AG04450 (cell line): ENCODE results near the gene HPS5. TPM values are rescaled to one million over a fixed set of nuclear protein-coding genes. Genes with fewer than 3 reads are reported as not detected.

Source experiments
- CTCF ChIA-PET: fragments of 300-600, 350-600 bp; formaldehyde crosslinking; extraction: SDS; loops from one replicate; lab custom pipeline; 2022; ENCODE audit warnings: antibody characterized with exemption, inconsistent platforms; lab: Charles Lee
- POLR2A ChIA-PET: fragments of 350-600 bp; formaldehyde crosslinking; extraction: SDS; loops from one replicate; lab custom pipeline; 2021; ENCODE audit warnings: antibody characterized with exemption, inconsistent platforms; lab: Yijun Ruan, JAX
- DNase-seq: peaks from one replicate; pipeline ENCODE4 v3.0.0-alpha.2; 2011; ENCODE audit warnings: low read depth, low spot score
- H3K27ac ChIP-seq: one replicate; pipeline ENCODE4 v1.5.1; 2012; ENCODE audit warnings: low read depth, low read length, control low read depth
- H3K27me3 ChIP-seq: one replicate; pipeline ENCODE4 v1.6.0; 2012; ENCODE audit warnings: low read length; ENCODE audit not compliant: control insufficient read depth, insufficient read depth
- H3K4me3 ChIP-seq: 2 replicates; pipeline ENCODE4 v1.5.1; 2011; ENCODE audit warnings: mild to moderate bottlenecking, low read depth, low read length, control low read depth
- H3K9me3 ChIP-seq: 2 replicates; pipeline ENCODE4 v1.5.1; 2012; ENCODE audit warnings: low read length; ENCODE audit not compliant: control insufficient read depth, insufficient read depth
- CTCF ChIP-seq: IDR thresholded peaks from 2 replicates; pipeline ENCODE4 v1.5.1; 2011; ENCODE audit warnings: low read depth, low read length, control low read depth, inconsistent platforms
- polyA plus RNA-seq: library from polyadenylated mRNA; depleted of rRNA; stranded (reverse); fragments of >200 nt; gene quantifications from 2 replicates; pipeline ENCODE4 v1.2.3, GENCODE V29; 2011

HPS5 gene
- polyA plus RNA-seq, 1 experiment = 14.9 TPM

GRCh38 chr11:18299721-18300120, 22.2 kb downstream of the HPS5 start:
- ChIA-PET POLR2A (no interaction called here), CTCF (no interaction called here)
- H3K9me3 ChIP-seq = no peaks in the 10 kb centered on the region
- no peaks in the 10 kb centered on the region for H3K27me3 ChIP-seq
- H3K4me3 ChIP-seq = no peak overlapping the region
- TF ChIP-seq CTCF = no peak
- no peak overlapping the region for H3K27ac ChIP-seq
- no peak for DNase-seq

- Histone ChIP-seq H3K27ac (no peak overlapping the region), H3K4me3 (no peak overlapping the region), H3K9me3 (no peaks in the 10 kb centered on the region), H3K27me3 (no peaks in the 10 kb centered on the region)
- ChIA-PET CTCF (no interaction called here), POLR2A (no interaction called here)
- no peak for TF ChIP-seq CTCF
- DNase-seq = no peak
Measured at GRCh38 chr11:18295316-18295715, 26.6 kb downstream of the HPS5 start.

GRCh38 chr11:18294862-18295261, 27.1 kb downstream of the HPS5 start:
- CTCF ChIA-PET = no interaction called here
- DNase-seq = no peak
- POLR2A ChIA-PET = no interaction called here
- H3K4me3 ChIP-seq = no peak overlapping the region
- H3K9me3 ChIP-seq = no peaks in the 10 kb centered on the region
- no peak overlapping the region for H3K27ac ChIP-seq
- H3K27me3 ChIP-seq = no peaks in the 10 kb centered on the region
- TF ChIP-seq CTCF = no peak

GRCh38 chr11:18288911-18289310, 33.0 kb downstream of the HPS5 start:
- DNase-seq = no peak
- TF ChIP-seq CTCF = no peak
- Histone ChIP-seq H3K4me3 (no peak overlapping the region), H3K27me3 (no peaks in the 10 kb centered on the region), H3K9me3 (no peaks in the 10 kb centered on the region), H3K27ac (no peak overlapping the region)
- ChIA-PET CTCF (interaction anchor here (0.6 to 1.4 kb wide), 2 partner anchors 174 to 205 kb away, joined by 3 read pairs; no protein-coding TSS in a partner anchor), POLR2A (no interaction called here)

GRCh38 chr11:18285841-18286240, 36.1 kb downstream of the HPS5 start:
- no peak for TF ChIP-seq CTCF
- H3K27me3 ChIP-seq = no peaks in the 10 kb centered on the region
- H3K9me3 ChIP-seq = no peaks in the 10 kb centered on the region
- DNase-seq = no peak
- ChIA-PET CTCF (interaction anchor here (1.5 kb wide), 1 partner anchor 171 kb away, joined by 4 read pairs; no protein-coding TSS in a partner anchor), POLR2A (no interaction called here)
- no peak overlapping the region for H3K27ac ChIP-seq
- no peak overlapping the region for H3K4me3 ChIP-seq
